Tibial nerve (tissue), 4 donors: Measurements from ENCODE around the gene REV3L. TPM values are rescaled to one million over a fixed set of nuclear protein-coding genes. Genes with fewer than 3 reads are reported as not detected.
"Not testable (repeated sequence)": the region's sequence is repeated elsewhere in the genome, so short reads cannot be mapped to it uniquely, and the experiment has no call there.

ENCODE experiments used
- DNase-seq, 2 donors: peaks; one replicate each; pipeline ENCODE4 v3.0.0-alpha.2; 2019; ENCODE audit warnings: low spot score in 2 of 2
- H3K27ac ChIP-seq, 4 donors: fragments of 200-600 bp; sonication (generic) in 3 of 4; one replicate each; pipeline ENCODE4 v1.5.1; 2017 to 2019; ENCODE audit warnings: mild to moderate bottlenecking in 1 of 4
- H3K27me3 ChIP-seq, 2 donors: fragments of 200-600 bp; sonication (generic) in 1 of 2; one replicate each; pipeline versions ENCODE4 v1.5.1 to v1.6.0; 2017 to 2019
- H3K36me3 ChIP-seq, 3 donors: fragments of 200-600 bp; sonication (generic); one replicate each; pipeline ENCODE4 v1.5.1; 2018 to 2019
- H3K4me1 ChIP-seq, 4 donors: fragments of 200-600 bp; sonication (generic) in 3 of 4; one replicate each; pipeline ENCODE4 v1.5.1; 2017 to 2019
- H3K4me3 ChIP-seq, 4 donors: fragments of 200-600 bp; sonication (generic) in 3 of 4; one replicate each; pipeline ENCODE4 v1.5.1; 2017 to 2019; ENCODE audit warnings: mild to moderate bottlenecking in 1 of 4, moderate library complexity in 1 of 4
- H3K9me3 ChIP-seq, 4 donors: fragments of 200-600 bp; sonication (generic) in 3 of 4; one replicate each; pipeline ENCODE4 v1.5.1; 2017 to 2019
- EP300 ChIP-seq, 2 donors: sonication (generic); formaldehyde crosslinking; IDR thresholded peaks; one replicate each; pipeline ENCODE4 v1.6.1; 2017; ENCODE audit warnings: antibody characterized with exemption in 2 of 2, mild to moderate bottlenecking in 1 of 2
- POLR2A ChIP-seq, 2 donors: fragments of 450-650 bp; IDR thresholded peaks; one replicate each; pipeline ENCODE4 v1.6.1; 2017; ENCODE audit warnings: antibody characterized with exemption in 2 of 2, mild to moderate bottlenecking in 2 of 2, moderate library complexity in 2 of 2
- WGBS, 2 donors: methylation state at CpG; one replicate each; pipeline ENCODE4 v1.1.5; 2018; 5-methylcytosine and 5-hydroxymethylcytosine counted together
- total RNA-seq, 4 donors: library from RNA; depleted of rRNA; stranded (reverse); fragments of >200 nt; gene quantifications; one replicate each; pipeline ENCODE4 v1.1.0, GENCODE V29; 2016
- TF ChIP-seq, protein P1 (sequence below), 5 experiments: fragments of 200-600 bp in 3 of 5; fragments of 450-650 bp in 2 of 5; sonication (generic) in 3 of 5; IDR thresholded peaks; one replicate each; pipeline ENCODE4 v1.5.1; 2016 to 2019; ENCODE audit warnings: antibody characterized with exemption in 5 of 5, mild to moderate bottlenecking in 3 of 5, moderate library complexity in 2 of 5

The REV3L gene
- total RNA-seq, 4 donors from 2014 or later = 26.7 to 45.9 (median 34.1) TPM

DNA sequence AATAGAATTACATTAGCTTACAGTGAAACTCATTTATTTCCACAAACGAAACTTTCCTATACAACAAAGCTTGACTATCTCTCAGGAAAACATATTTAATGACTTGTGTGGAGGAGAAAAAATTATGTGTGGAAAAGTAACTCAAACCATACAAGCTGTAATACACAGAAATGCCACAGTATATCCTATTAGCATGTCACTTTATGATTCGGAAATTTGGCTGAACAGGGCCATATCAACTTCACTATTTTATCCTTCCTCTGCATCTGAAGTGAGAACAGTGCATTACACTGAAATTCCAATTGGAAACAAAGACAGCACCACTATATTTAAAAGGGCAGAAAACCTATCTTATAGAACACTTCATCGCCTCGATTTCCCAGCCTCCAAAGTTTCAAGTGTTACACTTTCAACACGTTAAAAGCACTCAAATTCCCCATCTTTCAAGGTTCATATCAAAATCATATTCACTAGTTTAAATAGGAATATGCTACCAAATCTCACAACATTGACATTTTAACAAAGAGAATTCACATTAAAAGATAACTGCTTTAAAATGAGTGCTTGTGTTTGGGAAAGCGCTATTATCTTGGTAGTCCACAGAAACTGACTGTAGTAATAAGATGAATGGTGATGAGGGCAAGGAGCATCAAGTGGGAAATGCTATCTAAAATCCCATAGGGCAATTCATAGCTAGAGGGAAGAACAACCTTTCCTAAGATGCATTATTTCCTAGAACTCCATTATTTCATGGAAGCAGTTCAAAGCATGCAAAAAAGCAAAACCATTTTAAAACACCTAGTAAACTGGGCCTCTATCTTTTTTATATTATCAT, 1.8 kb downstream of the REV3L start:
- no peaks in the 10 kb centered on the region for H3K9me3 ChIP-seq
- H3K4me1 ChIP-seq = peaks cover 0 to 55% (median 22%) of the 10 kb centered on the region in 4 donors
- peak overlapping the region; percentile 97 to 100 (median 99) for H3K27ac ChIP-seq
- H3K4me3 ChIP-seq = peak overlapping the region; percentile 71 to 99 (median 89)
- no peak for DNase-seq
- no peaks in the 10 kb centered on the region for H3K36me3 ChIP-seq
- TF ChIP-seq, protein P1, sequence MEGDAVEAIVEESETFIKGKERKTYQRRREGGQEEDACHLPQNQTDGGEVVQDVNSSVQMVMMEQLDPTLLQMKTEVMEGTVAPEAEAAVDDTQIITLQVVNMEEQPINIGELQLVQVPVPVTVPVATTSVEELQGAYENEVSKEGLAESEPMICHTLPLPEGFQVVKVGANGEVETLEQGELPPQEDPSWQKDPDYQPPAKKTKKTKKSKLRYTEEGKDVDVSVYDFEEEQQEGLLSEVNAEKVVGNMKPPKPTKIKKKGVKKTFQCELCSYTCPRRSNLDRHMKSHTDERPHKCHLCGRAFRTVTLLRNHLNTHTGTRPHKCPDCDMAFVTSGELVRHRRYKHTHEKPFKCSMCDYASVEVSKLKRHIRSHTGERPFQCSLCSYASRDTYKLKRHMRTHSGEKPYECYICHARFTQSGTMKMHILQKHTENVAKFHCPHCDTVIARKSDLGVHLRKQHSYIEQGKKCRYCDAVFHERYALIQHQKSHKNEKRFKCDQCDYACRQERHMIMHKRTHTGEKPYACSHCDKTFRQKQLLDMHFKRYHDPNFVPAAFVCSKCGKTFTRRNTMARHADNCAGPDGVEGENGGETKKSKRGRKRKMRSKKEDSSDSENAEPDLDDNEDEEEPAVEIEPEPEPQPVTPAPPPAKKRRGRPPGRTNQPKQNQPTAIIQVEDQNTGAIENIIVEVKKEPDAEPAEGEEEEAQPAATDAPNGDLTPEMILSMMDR (IDR thresholded peaks at IDR 0.05) = no peak
- TF ChIP-seq EP300 (IDR thresholded peaks at IDR 0.05) = no peak
- no peak for TF ChIP-seq POLR2A (IDR thresholded peaks at IDR 0.05)
- 63 to 70% methylated on average over 6 of the region's 6 CpGs for WGBS, 2 donors
- no peaks in the 10 kb centered on the region for H3K27me3 ChIP-seq

DNA sequence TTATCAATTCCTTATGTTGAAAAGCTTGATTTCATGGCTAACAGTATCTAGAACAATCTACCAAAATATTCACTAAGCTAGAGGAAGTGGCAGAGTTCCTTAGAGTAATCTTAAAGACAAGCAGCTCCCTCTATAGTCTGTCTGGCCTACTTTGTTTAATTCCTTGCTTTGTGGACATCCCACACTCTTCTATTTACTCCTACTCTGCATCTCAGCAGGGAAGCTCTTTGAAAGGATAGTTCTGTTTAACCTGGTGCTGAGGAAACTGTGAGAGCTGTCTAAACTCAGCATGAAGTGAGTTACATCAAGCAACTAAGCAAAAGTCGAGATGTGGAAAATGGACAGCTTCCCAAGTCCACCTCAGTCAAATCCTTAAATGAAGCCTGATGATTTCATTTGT, 4.3 kb downstream of the REV3L start:
- 17 to 29% methylated on average over 1 of the region's 1 CpG for WGBS, 2 donors
- no peaks in the 10 kb centered on the region for H3K27me3 ChIP-seq
- no peaks in the 10 kb centered on the region for H3K36me3 ChIP-seq
- no peaks in the 10 kb centered on the region for H3K9me3 ChIP-seq
- no peak overlapping the region for H3K4me3 ChIP-seq
- TF ChIP-seq POLR2A (IDR thresholded peaks at IDR 0.05) = no peak
- TF ChIP-seq, protein P1 (IDR thresholded peaks at IDR 0.05) = peak in 4 of 5 experiments; percentile 17 to 33 (median 28)
- H3K27ac ChIP-seq = peak overlapping the region in 1 of 4 donors; percentile 45
- peaks cover 0 to 43% (median 15%) of the 10 kb centered on the region in 4 donors for H3K4me1 ChIP-seq
- DNase-seq = no peak

DNA sequence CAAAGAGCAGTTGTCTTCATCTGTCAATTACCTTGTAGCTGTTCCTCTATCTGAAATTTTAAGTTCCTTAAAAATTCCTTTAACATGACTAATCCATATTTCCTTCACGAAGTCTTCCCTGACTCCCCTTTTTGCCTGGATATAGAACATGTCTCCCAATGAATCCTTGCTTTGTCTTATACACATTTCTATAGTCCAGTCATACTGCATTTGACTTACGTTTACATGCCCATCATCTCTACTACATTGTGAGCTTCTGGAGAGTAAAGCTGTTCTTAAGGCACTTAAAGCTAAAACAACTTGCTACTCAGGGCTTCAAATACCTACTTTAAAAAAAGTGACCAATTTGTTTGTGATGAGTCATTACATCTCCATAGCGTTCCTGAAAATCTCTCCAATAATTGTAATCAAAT, 4.9 kb downstream of the REV3L start:
- Histone ChIP-seq H3K36me3 (no peaks in the 10 kb centered on the region), H3K4me3 (no peak overlapping the region), H3K9me3 (no peaks in the 10 kb centered on the region), H3K27me3 (no peaks in the 10 kb centered on the region), H3K27ac (no peak overlapping the region), H3K4me1 (peaks cover 0 to 43% (median 15%) of the 10 kb centered on the region in 4 donors)
- TF ChIP-seq, protein P1 (IDR thresholded peaks at IDR 0.05) = no peak
- TF ChIP-seq POLR2A (IDR thresholded peaks at IDR 0.05) = no peak
- no peak for TF ChIP-seq EP300 (IDR thresholded peaks at IDR 0.05)
- no peak for DNase-seq
- WGBS, 2 donors = 34 to 35% methylated on average over 3 of the region's 3 CpGs

DNA sequence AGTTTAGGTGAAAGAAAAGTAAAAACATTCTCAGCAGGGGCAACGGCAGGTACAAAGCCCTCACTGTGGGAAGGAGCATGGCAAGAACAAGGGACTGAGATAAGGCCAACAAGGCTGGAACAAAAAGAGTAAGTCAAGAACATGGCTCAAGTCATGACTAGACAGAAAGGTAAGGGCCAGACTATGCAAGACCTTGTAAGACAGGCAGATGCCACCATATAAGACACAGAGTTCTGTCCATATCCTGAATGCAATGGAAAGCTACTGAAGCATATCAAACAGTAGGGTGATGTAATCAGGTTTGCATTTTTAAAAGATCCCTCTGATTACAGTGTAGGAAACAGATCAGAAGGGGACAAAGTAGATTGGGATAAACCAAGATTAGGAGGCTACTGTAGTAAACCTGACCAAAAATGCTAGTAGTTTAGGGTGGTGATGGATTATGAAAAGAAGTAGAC, 5.5 kb downstream of the REV3L start:
- TF ChIP-seq EP300 (IDR thresholded peaks at IDR 0.05) (no peak), POLR2A (IDR thresholded peaks at IDR 0.05) (no peak)
- TF ChIP-seq, protein P1 (IDR thresholded peaks at IDR 0.05) = no peak
- no peak overlapping the region for H3K27ac ChIP-seq

DNA sequence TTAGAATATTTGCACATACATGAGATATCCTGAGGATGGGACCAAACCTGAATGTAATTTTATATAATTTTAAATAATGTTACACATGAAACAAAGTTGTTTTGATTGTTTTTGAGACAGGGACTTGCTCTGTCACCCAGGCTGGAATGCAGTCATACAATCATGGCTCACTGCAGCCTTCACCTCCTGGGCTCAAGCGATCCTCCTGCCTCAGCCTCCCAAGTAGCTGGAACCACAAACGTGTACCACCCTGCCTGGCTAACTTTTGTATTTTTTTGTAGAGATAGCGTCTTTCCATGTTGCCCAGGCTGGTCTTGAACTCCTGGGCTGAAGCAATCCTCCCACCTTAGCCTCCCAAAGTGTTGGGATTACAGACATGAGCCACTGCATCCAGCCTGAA, 7.0 kb downstream of the REV3L start:
- H3K36me3 ChIP-seq, H3K9me3 ChIP-seq, H3K27ac ChIP-seq, DNase-seq, H3K27me3 ChIP-seq, H3K4me3 ChIP-seq: not testable (repeated sequence)
- H3K4me1 ChIP-seq = peaks cover 0 to 36% (median 8%) of the 10 kb centered on the region in 4 donors
- 90 to 94% methylated on average over 3 of the region's 3 CpGs for whole genome bisulfite sequencing, 2 donors

More for the DNA sequence above, 5.5 kb downstream of the REV3L start:
- Histone ChIP-seq H3K9me3 (no peaks in the 10 kb centered on the region), H3K27me3 (no peaks in the 10 kb centered on the region), H3K4me1 (peaks cover 0 to 43% (median 15%) of the 10 kb centered on the region in 4 donors), H3K4me3 (no peak overlapping the region), H3K36me3 (no peaks in the 10 kb centered on the region)
- 68 to 87% methylated on average over 1 of the region's 1 CpG for WGBS, 2 donors
- DNase-seq = no peak
